Stomach smooth muscle (tissue), 2 donors: ENCODE measurements around the gene RS1.

Source experiments
- H3K27ac ChIP-seq: one replicate; pipeline ENCODE4 v1.7.0; 2013; ENCODE audit warnings: mild to moderate bottlenecking, low read length, inconsistent platforms
- H3K27me3 ChIP-seq, 2 donors: one replicate each; pipeline ENCODE4 v1.7.0; 2013; ENCODE audit warnings: low read length in 2 of 2; ENCODE audit not compliant: insufficient read depth in 2 of 2, control insufficient read depth in 1 of 2
- H3K36me3 ChIP-seq, 2 donors: one replicate each; pipeline ENCODE4 v1.7.0; 2013; ENCODE audit warnings: low read length in 2 of 2; ENCODE audit not compliant: control insufficient read depth in 2 of 2, insufficient read depth in 2 of 2
- H3K4me1 ChIP-seq: one replicate; pipeline ENCODE4 v1.7.0; 2013; ENCODE audit warnings: low read length; ENCODE audit not compliant: control insufficient read depth, insufficient read depth
- H3K4me3 ChIP-seq, 2 donors: one replicate each; pipeline ENCODE4 v1.7.0; 2013; ENCODE audit warnings: low read length in 2 of 2
- H3K9ac ChIP-seq, 2 donors: one replicate each; pipeline ENCODE4 v1.7.0; 2013; ENCODE audit warnings: low read length in 2 of 2, mild to moderate bottlenecking in 1 of 2
- H3K9me3 ChIP-seq, 2 donors: one replicate each; pipeline ENCODE4 v1.7.0; 2013; ENCODE audit warnings: low read length in 2 of 2; ENCODE audit not compliant: control insufficient read depth in 2 of 2
- donor health status: healthy.
- donor health status: Pancreatic carcinoma.

Gene RS1

GRCh38 chrX:18691431-18691830 is 19.5 kb upstream of the RS1 start:
- Histone ChIP-seq H3K4me3 (no peak overlapping the region), H3K36me3 (no peaks in the 10 kb centered on the region), H3K9me3 (peaks cover 0 to 2% of the 10 kb centered on the region in 2 donors), H3K27ac (no peak overlapping the region), H3K4me1 (no peaks in the 10 kb centered on the region), H3K9ac (no peak overlapping the region), H3K27me3 (peaks cover 0 to 2% of the 10 kb centered on the region in 2 donors)

DNA sequence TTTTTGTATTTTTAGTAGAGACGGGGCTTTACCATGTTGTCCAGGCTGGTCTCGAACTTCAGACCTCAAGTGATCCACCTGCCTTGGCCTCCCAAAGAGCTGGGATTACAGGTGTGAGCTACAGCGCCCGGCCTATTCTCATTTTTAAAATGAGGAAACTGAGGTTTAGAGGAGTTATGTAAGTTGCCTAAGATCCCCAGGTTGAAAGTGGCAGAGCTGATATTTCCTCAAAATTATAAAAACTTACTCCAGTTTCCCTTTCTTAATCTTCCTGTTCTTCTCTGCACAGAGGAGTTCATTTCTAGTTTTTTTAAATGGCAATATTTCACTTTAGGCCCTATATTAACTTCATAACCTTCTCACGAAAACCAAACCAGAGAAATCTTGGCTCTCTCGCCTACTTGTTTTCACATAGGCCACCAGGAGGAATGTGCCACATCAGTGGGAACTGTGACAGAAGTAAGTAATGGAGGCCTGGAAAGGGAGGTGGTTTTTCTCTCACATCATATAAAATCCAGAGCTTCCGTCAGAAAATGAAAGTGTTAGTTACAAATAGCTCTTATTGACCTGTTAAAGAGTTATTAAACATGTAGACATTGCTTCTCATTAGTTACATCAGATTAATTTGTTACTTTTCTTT is 16.1 kb upstream of the RS1 start:
- Histone ChIP-seq H3K4me3 (no peak overlapping the region), H3K27me3 (peaks cover 0 to 2% of the 10 kb centered on the region in 2 donors), H3K9me3 (peaks cover 0 to 2% of the 10 kb centered on the region in 2 donors), H3K4me1 (no peaks in the 10 kb centered on the region), H3K27ac (no peak overlapping the region), H3K36me3 (no peaks in the 10 kb centered on the region), H3K9ac (no peak overlapping the region)

DNA sequence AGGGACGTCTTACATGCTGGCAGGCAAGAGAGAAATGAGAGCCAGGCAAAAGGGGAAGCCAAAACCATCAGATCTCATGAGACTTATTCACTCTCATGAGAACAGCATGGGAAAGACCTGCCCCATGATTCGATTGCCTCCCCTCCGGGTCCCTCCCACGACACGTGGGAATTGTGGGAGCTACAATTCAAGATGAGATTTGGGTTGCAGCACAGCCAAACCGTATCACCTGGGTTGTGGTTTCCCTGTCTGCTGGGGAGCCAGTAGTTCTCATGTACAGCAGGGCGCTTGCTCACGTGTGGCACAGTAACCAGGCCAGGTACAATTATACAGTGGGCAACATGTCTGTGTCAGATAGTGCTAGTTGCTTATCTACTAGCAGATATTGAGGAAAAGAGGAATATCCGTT is 11.1 kb upstream of the RS1 start:
- peaks cover 0 to 2% of the 10 kb centered on the region in 2 donors for H3K27me3 ChIP-seq
- no peak overlapping the region for H3K4me3 ChIP-seq
- H3K4me1 ChIP-seq, result no peaks in the 10 kb centered on the region
- no peaks in the 10 kb centered on the region for H3K9me3 ChIP-seq
- H3K36me3 ChIP-seq, result no peaks in the 10 kb centered on the region
- H3K27ac ChIP-seq, result no peak overlapping the region
- no peak overlapping the region for H3K9ac ChIP-seq

DNA sequence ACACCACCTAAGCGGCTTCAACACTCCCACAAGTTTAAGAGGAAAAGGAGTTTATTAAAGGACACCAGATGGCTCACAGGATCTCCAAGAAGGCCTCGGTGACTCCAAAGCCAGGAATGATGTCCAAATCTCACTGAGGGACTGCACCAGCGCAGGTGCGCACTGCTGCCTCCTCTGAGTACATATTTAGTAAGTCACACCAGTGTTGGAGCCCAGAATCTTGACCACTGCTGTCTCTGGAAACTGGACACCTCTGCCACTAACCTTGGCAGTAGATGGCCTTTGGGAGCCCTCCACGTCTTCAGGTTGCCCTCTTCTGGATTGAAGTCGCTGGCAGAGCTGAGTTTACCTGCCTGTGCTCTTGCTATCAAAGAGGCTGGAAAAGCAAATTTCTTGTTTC is 10.1 kb upstream of the RS1 start:
- Histone ChIP-seq H3K27me3 (peaks cover 0 to 2% of the 10 kb centered on the region in 2 donors), H3K9ac (no peak overlapping the region), H3K4me3 (no peak overlapping the region), H3K9me3 (no peaks in the 10 kb centered on the region), H3K36me3 (no peaks in the 10 kb centered on the region), H3K4me1 (no peaks in the 10 kb centered on the region), H3K27ac (no peak overlapping the region)

DNA sequence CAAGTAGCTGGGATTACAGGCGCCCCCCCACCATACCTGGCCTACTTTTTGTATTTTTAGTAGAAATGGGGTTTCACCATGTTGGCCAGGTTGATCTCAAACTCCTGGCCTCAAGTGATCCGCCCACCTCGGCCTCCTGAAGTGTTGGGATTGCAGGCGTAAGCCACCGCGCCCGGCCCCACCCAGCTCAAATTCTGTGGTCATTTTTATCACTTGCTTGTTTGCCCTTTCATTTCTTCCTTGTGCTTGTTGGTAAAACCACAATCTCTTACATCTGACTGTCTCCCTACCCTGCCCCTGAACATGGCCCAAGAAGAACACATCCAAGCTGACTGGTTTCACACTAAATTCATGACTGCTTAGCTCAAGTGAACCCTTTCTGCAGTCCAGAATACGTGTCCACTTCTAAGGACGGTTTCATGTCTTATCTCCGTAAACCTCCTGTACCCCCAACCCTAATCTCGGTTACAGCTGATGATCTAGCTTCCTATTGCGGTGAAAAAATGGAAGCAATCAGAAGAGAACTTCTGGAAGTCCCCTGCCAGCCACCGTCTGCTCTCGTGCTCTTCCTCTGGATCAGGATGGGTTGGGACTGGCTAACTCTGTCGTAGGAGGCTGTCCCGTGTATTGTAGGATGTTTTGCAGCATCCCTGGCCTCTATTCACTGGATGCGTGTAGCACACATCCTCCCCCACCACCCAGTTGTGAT is 5.4 kb upstream of the RS1 start:
- Histone ChIP-seq H3K9ac (no peak overlapping the region), H3K4me3 (no peak overlapping the region), H3K27me3 (no peaks in the 10 kb centered on the region), H3K4me1 (peaks cover 4% of the 10 kb centered on the region), H3K9me3 (no peaks in the 10 kb centered on the region), H3K27ac (no peak overlapping the region), H3K36me3 (no peaks in the 10 kb centered on the region)

DNA sequence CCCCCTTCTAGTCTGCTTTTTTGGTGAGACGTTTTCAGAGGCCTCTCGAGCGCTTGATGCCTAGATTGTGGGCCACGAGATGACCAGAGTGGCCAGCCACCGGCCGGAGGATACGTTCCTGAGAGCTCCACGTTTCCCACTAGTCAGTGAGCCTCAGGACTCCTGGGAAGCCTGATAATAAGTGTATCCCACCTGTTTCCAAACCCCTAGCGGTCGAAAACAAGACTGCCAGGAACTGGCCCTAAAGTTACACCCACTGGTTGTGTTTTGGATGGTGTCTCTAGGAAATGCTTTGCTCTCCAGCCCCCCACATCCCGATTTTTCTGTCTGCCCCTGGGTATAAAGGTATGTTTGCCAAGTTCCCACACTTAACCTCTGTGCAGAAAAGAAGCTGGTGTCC is 4.6 kb upstream of the RS1 start:
- H3K4me1 ChIP-seq, result peaks cover 4% of the 10 kb centered on the region
- H3K9ac ChIP-seq, result no peak overlapping the region
- H3K36me3 ChIP-seq, result no peaks in the 10 kb centered on the region
- H3K27ac ChIP-seq, result no peak overlapping the region
- H3K9me3 ChIP-seq, result no peaks in the 10 kb centered on the region
- no peak overlapping the region for H3K4me3 ChIP-seq
- H3K27me3 ChIP-seq, result no peaks in the 10 kb centered on the region

GRCh38 chrX:18676050-18676449 is 4.1 kb upstream of the RS1 start:
- Histone ChIP-seq H3K27ac (no peak overlapping the region), H3K9ac (no peak overlapping the region), H3K9me3 (no peaks in the 10 kb centered on the region), H3K4me3 (no peak overlapping the region), H3K4me1 (peaks cover 4% of the 10 kb centered on the region), H3K27me3 (no peaks in the 10 kb centered on the region), H3K36me3 (no peaks in the 10 kb centered on the region)

DNA sequence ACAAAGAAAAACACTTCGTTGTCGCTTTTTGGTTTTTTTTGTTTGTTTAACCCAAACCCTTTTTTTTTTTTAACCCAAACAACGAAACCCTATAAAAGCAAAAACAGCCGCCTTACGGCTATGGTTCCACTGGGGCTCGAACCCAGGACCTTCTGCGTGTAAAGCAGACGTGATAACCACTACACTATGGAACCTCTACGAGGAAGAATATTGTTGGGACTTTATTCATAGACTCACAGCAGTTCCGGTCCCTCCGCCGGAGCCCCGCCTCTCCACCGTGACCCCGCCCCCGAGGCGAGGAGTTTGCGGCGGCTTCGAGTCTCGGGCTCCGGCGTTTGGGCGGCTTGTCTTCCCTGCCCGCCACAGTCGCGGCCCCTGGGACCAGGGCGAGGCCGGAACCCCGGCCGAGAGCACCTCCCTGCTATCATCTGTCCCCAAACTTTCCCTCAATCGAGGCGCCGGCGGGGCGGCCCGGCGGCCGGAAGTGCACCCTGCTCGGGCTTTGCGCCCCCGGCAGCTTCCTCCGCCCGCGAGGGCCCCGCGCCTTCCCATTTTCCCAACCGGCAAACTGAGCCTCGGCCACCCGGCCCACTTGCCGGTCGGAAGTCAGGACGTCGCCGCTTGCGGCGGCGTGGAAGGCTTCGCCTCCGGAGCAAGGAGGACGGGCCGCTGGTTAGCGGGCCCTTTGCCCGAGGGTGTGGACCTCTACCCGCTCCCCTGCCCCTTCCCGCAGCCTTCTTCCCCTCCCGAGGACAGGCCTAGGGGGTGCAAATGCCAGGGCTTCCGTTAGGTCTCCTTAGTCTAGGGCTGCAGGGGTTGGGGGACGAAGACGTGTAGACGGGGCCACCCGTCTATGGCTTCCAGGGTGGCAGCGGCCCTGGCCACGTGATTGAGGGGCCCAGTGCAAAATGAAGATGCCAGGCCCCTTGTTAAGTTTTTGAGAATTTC is 3.2 kb upstream of the RS1 start:
- Histone ChIP-seq H3K4me1 (peaks cover 4% of the 10 kb centered on the region), H3K27ac (peak overlapping the region; percentile 49), H3K9ac (peak overlapping the region; percentile 58 to 70), H3K9me3 (no peaks in the 10 kb centered on the region), H3K36me3 (no peaks in the 10 kb centered on the region), H3K27me3 (no peaks in the 10 kb centered on the region), H3K4me3 (peak overlapping the region; percentile 57 to 73)

- peak overlapping the region; percentile 57 to 73 for H3K4me3 ChIP-seq
- no peaks in the 10 kb centered on the region for H3K9me3 ChIP-seq
- peak overlapping the region; percentile 1 for H3K27ac ChIP-seq
- H3K27me3 ChIP-seq, result no peaks in the 10 kb centered on the region
- peaks cover 4% of the 10 kb centered on the region for H3K4me1 ChIP-seq
- peak overlapping the region; percentile 30 to 70 for H3K9ac ChIP-seq
- H3K36me3 ChIP-seq, result no peaks in the 10 kb centered on the region
Observed at GRCh38 chrX:18674417-18674787, 2.5 kb upstream of the RS1 start.

DNA sequence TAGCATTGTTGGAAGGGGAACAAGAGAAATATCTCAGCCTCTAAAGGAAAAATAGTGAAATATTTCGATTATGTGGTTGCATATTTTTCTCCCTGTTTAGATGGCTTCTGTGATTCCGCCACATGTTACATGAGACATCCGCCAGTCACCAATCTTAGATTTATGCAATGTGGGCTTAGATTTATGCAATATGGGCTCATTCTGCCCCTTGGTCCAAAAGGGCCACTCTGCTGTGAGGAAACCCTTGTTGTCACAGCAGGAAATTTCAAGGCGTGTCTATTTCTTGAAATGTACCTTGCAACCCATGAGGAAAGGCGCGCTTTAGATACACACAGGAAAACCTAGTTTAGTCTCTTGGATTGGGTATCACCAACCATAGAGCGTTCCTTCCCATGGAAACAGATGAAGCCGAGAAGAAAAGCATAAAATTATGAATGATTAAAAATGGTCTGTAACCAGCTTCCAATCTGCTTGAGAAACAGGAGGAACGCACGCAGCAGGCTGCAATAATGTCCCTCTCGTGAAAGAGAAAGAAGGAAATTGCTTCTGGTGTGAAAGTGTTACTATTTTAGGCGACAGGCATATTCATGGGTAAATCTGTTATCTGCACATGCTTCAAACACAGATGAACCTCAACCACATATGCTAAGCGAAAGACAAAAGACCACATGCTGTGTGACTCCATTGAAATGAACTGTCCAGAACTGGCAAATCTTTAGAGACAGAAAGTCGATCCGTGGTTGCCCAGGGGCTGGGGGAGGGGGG is 3.7 kb downstream of the RS1 start:
- H3K4me1 ChIP-seq, result no peaks in the 10 kb centered on the region
- H3K27me3 ChIP-seq, result no peaks in the 10 kb centered on the region
- no peak overlapping the region for H3K4me3 ChIP-seq
- H3K9me3 ChIP-seq, result no peaks in the 10 kb centered on the region
- no peak overlapping the region for H3K9ac ChIP-seq
- H3K36me3 ChIP-seq, result no peaks in the 10 kb centered on the region
- no peak overlapping the region for H3K27ac ChIP-seq
